BE2C (cell line): ENCODE data around the gene LRRC4B.

Experiments
- DNase-seq: peaks from one replicate; pipeline ENCODE4 v3.0.0-alpha.2; 2020
- H3K27me3 ChIP-seq: fragments of 250-450 bp; sonication (Bioruptor Pico); 2 replicates; pipeline ENCODE4 v1.5.1; 2020; ENCODE audit warnings: mild to moderate bottlenecking
- H3K36me3 ChIP-seq: fragments of 250-450 bp; sonication (Bioruptor Pico); 2 replicates; pipeline ENCODE4 v1.5.1; 2020; ENCODE audit warnings: mild to moderate bottlenecking
- H3K4me1 ChIP-seq: fragments of 250-450 bp; sonication (Bioruptor Pico); 2 replicates; pipeline ENCODE4 v1.5.1; 2020
- H3K4me3 ChIP-seq: 2 replicates; pipeline ENCODE4 v1.5.1; 2011; ENCODE audit warnings: low read depth, low read length
- H3K9me3 ChIP-seq: fragments of 250-450 bp; sonication (Bioruptor Pico); 2 replicates; pipeline ENCODE4 v1.5.1; 2020
- CTCF ChIP-seq: IDR thresholded peaks from 2 replicates; pipeline ENCODE4 v1.5.1; 2012; ENCODE audit warnings: mild to moderate bottlenecking, low read depth, low read length

Gene LRRC4B

GRCh38 chr19:50552540-50552939 lies 15.7 kb downstream of the LRRC4B start:
- Histone ChIP-seq H3K9me3 (no peaks in the 10 kb centered on the region), H3K27me3 (peaks cover 15% of the 10 kb centered on the region), H3K36me3 (no peaks in the 10 kb centered on the region), H3K4me1 (no peaks in the 10 kb centered on the region; the same call in 1 of the 2 replicates), H3K4me3 (no peak overlapping the region)
- no peak for TF ChIP-seq CTCF
- DNase-seq = no peak

- no peak overlapping the region for H3K4me3 ChIP-seq
- no peak for TF ChIP-seq CTCF
- DNase-seq = no peak
- no peaks in the 10 kb centered on the region for H3K36me3 ChIP-seq
- no peaks in the 10 kb centered on the region for H3K9me3 ChIP-seq
- peaks cover 3% of the 10 kb centered on the region; the same call in 1 of the 2 replicates for H3K4me1 ChIP-seq
- peaks cover 22% of the 10 kb centered on the region for H3K27me3 ChIP-seq
Measured at GRCh38 chr19:50551715-50552187, 16.5 kb downstream of the LRRC4B start.

- Histone ChIP-seq H3K9me3 (no peaks in the 10 kb centered on the region), H3K4me3 (no peak overlapping the region), H3K27me3 (peaks cover 22% of the 10 kb centered on the region), H3K4me1 (peaks cover 3% of the 10 kb centered on the region; the same call in 1 of the 2 replicates), H3K36me3 (no peaks in the 10 kb centered on the region)
- TF ChIP-seq CTCF = no peak
- no peak for DNase-seq
Measured at GRCh38 chr19:50551034-50551714, 17.1 kb downstream of the LRRC4B start.

- Histone ChIP-seq H3K36me3 (no peaks in the 10 kb centered on the region), H3K9me3 (no peaks in the 10 kb centered on the region), H3K27me3 (peaks cover 19% of the 10 kb centered on the region), H3K4me3 (no peak overlapping the region), H3K4me1 (peaks cover 3% of the 10 kb centered on the region; the same call in 1 of the 2 replicates)
- no peak for DNase-seq
- TF ChIP-seq CTCF = no peak
Measured at GRCh38 chr19:50550594-50550966, 17.7 kb downstream of the LRRC4B start.

GRCh38 chr19:50549927-50550593 lies 18.2 kb downstream of the LRRC4B start:
- no peak for TF ChIP-seq CTCF
- no peak for DNase-seq
- Histone ChIP-seq H3K4me1 (peaks cover 3% of the 10 kb centered on the region; the same call in 1 of the 2 replicates), H3K9me3 (no peaks in the 10 kb centered on the region), H3K36me3 (no peaks in the 10 kb centered on the region), H3K4me3 (no peak overlapping the region), H3K27me3 (peaks cover 18% of the 10 kb centered on the region)
